ENCODE measurements around the gene TBXAS1.

The TBXAS1 gene

DNA sequence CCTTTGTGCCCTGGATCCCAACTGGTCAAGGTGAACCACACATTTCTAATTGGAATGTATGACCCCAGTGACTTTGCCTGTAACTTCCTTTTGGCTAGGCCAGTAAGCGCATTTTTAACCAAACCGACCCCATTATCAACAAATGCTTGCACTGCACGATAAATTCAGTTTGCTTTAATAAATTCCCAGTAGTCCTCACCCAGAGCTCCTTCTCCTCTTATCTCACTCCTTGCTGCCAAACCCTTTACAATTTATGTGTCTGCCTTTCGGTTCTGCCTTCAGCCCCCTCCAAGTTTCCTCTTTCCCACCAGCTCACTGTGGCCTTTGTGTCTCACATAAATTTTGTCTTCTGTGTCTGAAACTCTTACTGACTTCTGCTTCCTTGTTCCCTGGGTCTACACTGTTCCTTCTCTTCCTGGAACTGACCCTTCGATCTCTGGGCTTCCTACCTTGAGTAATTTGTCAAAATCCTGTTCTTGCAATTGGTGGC is 59.0 kb downstream of the TBXAS1 start:
- in situ Hi-C loops (cut with HindIII; ENCODE audit: low sequenced_read_pairs) = no loop called here
- TF ChIP-seq, protein P1, sequence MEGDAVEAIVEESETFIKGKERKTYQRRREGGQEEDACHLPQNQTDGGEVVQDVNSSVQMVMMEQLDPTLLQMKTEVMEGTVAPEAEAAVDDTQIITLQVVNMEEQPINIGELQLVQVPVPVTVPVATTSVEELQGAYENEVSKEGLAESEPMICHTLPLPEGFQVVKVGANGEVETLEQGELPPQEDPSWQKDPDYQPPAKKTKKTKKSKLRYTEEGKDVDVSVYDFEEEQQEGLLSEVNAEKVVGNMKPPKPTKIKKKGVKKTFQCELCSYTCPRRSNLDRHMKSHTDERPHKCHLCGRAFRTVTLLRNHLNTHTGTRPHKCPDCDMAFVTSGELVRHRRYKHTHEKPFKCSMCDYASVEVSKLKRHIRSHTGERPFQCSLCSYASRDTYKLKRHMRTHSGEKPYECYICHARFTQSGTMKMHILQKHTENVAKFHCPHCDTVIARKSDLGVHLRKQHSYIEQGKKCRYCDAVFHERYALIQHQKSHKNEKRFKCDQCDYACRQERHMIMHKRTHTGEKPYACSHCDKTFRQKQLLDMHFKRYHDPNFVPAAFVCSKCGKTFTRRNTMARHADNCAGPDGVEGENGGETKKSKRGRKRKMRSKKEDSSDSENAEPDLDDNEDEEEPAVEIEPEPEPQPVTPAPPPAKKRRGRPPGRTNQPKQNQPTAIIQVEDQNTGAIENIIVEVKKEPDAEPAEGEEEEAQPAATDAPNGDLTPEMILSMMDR (IDR thresholded peaks at IDR 0.05; ENCODE audit: low read depth, low read length) = no peak
- H3K4me3 ChIP-seq (ENCODE audit: low read depth, low read length) = no peak overlapping the region
- no peak for DNase-seq (ENCODE audit: low read depth, low spot score)

DNA sequence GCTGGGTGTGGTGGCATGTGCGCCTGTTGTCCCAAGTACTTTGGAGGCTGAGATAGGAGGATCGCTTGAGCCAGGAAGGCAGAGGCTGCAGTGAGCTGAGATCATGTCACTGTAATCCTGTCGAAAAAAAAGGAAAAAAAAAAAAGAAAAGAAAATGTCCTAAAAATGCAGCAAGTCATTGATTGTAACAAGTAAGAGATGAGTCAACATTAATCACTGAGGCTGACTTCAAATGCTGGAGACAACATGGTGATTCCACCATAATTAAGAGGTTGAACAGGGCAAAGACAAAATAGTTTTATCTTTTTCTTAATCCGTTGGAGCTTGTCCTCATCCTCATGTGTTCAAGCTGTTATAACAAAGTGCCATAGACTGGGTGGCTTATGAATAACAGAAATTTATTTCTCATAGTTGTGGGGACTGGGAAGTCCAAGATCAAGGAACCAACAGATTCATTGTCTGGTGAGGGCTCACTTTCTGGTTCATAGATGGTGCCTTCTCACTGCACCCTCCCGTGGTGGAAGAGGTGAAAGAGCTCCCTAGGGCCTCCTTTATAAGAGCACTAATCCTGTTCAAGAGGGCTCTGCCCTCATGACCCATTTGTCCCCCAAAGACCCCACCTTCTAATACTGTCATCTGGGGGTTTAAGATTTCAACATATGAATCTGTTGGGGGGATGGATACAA is 60.3 kb downstream of the TBXAS1 start:
- DNase-seq (ENCODE audit: low read depth, low spot score) = no peak
- H3K4me3 ChIP-seq (ENCODE audit: low read depth, low read length) = no peak overlapping the region
- TF ChIP-seq, protein P1 (IDR thresholded peaks at IDR 0.05; ENCODE audit: low read depth, low read length) = no peak
- in situ Hi-C loops (cut with HindIII; ENCODE audit: low sequenced_read_pairs) = no loop called here

DNA sequence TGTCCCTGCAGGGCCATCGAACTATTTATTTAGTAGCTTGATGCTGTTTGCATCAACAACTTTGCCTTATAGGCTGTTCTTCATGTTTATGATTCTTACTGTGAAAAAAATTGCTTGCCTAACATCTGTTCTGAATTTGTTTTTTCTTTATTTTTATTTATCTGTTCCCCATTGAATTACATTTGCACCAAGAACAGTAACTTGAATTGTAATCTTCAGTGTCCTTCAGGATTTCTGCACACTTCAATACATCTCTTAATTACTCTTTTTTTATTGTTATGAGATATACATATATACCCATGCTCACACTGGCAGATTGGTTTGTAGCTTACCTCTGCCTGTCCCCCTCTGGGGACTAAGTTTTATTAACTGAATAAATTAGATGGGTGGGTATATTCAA is 64.4 kb downstream of the TBXAS1 start:
- no peak overlapping the region for H3K4me3 ChIP-seq (ENCODE audit: low read depth, low read length)
- no peak for DNase-seq (ENCODE audit: low read depth, low spot score)
- TF ChIP-seq, protein P1 (IDR thresholded peaks at IDR 0.05; ENCODE audit: low read depth, low read length) = no peak
- in situ Hi-C loops (cut with HindIII; ENCODE audit: low sequenced_read_pairs) = no loop called here

DNA sequence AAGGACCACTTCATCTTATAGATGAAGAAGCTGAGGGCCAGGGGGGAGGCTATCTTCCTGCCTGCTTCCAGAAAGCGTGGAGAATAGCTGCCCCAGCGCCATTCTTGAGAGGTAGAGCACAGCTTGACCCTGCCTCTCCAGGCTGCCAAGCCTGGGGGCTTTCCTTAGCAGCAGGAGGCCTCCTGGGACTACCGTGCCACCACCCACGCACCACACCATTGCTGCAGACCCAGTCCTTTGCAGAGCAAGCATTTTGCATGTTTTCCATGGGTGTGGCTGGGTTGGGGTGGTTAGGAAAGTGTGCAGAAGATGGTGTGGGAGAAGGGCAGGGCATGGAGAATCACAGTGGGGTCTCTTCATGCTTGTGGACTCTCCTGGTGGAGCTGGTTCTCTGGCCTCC is 64.9 kb downstream of the TBXAS1 start:
- DNase-seq (ENCODE audit: low read depth, low spot score) = no peak
- TF ChIP-seq, protein P1 (IDR thresholded peaks at IDR 0.05; ENCODE audit: low read depth, low read length) = no peak
- no peak overlapping the region for H3K4me3 ChIP-seq (ENCODE audit: low read depth, low read length)
- in situ Hi-C loops (cut with HindIII; ENCODE audit: low sequenced_read_pairs) = no loop called here

DNA sequence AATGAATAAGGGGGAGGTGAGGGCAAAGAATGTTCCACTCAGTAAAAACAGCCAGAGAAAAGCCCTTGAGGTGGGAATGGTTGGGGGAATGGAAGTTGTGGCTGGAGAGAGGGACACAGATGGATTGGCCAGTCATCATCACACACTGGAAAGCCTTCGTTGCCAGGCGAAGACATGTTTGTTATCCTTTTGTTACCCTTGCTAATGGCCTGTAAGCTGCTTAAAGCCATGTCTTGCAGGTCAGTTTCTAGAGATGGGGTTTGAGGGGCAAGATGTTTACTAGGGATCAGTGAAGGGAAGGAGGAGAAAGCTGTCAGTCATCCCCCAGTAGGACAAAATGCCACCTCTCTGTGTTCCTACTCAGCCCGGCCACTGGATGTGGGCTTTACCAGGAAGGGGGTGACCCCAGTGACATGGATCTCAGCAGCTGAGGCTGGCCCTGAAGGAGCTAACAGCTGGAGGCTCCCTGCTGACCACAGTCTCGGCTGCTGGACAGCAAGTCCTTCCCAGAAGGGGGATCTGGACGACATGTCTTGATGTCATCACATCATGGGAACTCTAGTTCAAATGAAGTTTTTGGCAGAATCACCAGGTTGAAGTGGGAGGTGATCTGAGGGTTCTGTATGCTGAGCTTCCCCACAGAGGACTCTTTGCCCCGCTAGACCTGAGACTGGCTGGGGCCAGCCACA is 66.2 kb downstream of the TBXAS1 start:
- in situ Hi-C loops (cut with HindIII; ENCODE audit: low sequenced_read_pairs) = no loop called here
- DNase-seq (ENCODE audit: low read depth, low spot score) = peak; percentile 32
- TF ChIP-seq, protein P1 (IDR thresholded peaks at IDR 0.05; ENCODE audit: low read depth, low read length) = no peak
- no peak overlapping the region for H3K4me3 ChIP-seq (ENCODE audit: low read depth, low read length)

DNA sequence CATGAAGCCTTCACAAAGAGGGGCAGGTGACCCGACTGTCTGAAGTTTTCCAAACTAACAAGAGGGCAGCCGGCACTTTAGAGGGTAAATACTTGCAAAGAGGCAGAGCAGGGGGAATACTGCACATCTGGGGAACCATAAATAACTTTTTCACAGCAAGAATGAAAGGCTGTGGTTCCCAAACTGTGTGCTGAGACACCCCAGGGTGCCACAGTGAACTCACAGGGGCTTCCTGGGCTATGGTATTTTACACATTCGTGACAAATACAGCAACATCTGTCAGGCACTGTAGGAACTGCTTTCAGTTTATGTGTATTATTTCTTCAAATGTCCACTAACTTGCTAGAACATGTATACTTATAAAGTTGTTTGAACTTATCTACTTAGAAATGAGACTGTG is 67.2 kb downstream of the TBXAS1 start:
- TF ChIP-seq, protein P1 (IDR thresholded peaks at IDR 0.05; ENCODE audit: low read depth, low read length) = no peak
- no peak for DNase-seq (ENCODE audit: low read depth, low spot score)
- in situ Hi-C loops (cut with HindIII; ENCODE audit: low sequenced_read_pairs) = no loop called here
- H3K4me3 ChIP-seq (ENCODE audit: low read depth, low read length) = no peak overlapping the region

All from astrocyte of the spinal cord (primary cell).